Astrocyte of the spinal cord (primary cell): ENCODE data around the gene PNKD.

ENCODE experiments used
- DNase-seq: peaks from one replicate; pipeline ENCODE4 v3.0.0; 2011; ENCODE audit warnings: low read depth, low spot score
- H3K4me3 ChIP-seq: 2 replicates; pipeline ENCODE4 v1.5.1; 2011; ENCODE audit warnings: low read depth, mild to moderate bottlenecking, low read length, moderate library complexity
- CTCF ChIP-seq: IDR thresholded peaks from 2 replicates; pipeline ENCODE4 v1.5.1; 2012; ENCODE audit warnings: low read depth, mild to moderate bottlenecking, low read length, inconsistent platforms
- in situ Hi-C: cut with HindIII; loops from 2 replicates; pipeline ENCODE4 v1.10.0; 2017; ENCODE audit warnings: low sequenced_read_pairs

Gene PNKD

DNA sequence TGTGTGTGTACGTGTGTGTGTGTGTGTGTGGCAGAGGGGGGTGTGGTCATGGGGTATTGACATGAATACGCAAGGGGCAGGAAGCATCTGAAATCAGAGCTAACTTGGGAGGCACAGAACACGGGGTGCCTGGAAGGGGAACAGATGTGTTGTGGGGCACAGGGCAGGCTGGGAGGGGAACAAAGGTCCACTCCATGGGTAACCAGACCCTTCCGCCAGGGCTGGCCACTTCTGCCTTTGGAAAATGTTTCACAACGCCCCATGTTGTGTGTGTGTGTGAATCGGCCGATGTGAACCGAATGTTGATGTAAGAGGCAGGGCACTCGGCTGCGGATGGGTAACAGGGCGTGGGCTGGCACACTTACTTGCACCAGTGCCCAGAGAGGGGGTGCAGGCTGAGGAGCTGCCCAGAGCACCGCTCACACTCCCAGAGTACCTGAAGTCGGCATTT is 111.6 kb downstream of the PNKD start, which contains the start of gene SLC11A1:
SLC11A1 (plus strand) TSS at position 358 of the 451 bp plus-strand sequence. CDS start 96 bp downstream, outside the sequence.
- no peak for TF ChIP-seq CTCF
- in situ Hi-C loops: no loop called here
- no peak within 1 kb of the TSS for H3K4me3 ChIP-seq
- DNase-seq: no peak

DNA sequence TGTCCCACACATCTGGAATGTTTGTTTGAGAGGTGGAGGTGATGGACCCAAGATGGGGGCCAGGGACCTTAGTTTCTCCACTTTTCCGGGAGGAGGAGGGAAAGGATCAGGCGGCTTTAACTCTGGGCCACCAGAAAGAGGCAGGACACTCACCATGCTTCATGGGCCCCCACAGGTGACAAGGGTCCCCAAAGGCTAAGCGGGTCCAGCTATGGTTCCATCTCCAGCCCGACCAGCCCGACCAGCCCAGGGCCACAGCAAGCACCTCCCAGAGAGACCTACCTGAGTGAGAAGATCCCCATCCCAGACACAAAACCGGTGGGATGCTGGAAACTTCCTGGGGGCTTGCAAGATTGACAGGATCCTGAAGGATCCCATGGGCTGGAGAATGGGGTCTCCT is 112.5 kb downstream of the PNKD start:
- in situ Hi-C loops: no loop called here
- H3K4me3 ChIP-seq: no peak overlapping the region
- no peak for TF ChIP-seq CTCF
- DNase-seq: no peak

- DNase-seq: no peak
- H3K4me3 ChIP-seq: no peak overlapping the region
- in situ Hi-C loops: no loop called here
- TF ChIP-seq CTCF: no peak
Observed at GRCh38 chr2:218383892-218384519, 113.7 kb downstream of the PNKD start.

- TF ChIP-seq CTCF: no peak
- in situ Hi-C loops: no loop called here
- no peak overlapping the region for H3K4me3 ChIP-seq
- no peak for DNase-seq
Observed at GRCh38 chr2:218384975-218385374, 114.7 kb downstream of the PNKD start.

DNA sequence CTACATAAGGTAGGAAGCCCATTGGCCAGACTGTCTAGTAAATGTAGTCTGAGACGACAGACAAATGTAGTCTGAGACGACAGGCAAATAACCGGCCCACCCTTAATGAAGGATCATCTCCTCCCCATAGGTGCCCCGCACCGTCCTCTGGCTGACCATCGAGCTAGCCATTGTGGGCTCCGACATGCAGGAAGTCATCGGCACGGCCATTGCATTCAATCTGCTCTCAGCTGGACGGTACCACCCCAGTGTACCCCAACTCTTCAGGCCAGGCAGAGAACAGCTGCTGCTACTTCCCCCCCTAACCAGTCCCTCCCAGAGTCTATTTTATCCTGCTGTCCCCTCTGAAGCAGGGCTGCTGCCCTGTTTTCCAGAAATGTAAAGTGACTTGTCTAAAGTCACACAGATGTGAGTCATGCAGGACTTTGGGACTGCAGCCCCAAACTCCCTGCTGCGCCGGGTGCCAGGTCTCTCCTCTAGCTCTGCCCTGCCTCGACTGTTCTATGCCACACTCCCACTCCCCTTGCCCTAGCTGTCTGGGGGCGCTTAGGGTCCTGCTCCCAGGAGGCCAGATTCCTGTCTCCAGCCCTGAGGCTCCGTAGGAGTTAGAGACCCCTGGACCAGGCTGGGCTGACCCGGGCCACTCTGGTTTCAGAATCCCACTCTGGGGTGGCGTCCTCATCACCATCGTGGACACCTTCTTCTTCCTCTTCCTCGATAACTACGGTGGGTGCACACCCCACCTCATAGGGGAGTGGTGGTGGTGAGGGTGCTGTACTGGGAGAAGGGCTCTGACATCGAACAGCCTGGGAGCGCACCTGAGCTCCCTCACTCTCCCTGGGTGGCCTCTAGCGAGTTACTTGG is 116.4 kb downstream of the PNKD start:
- no peak for TF ChIP-seq CTCF
- in situ Hi-C loops: no loop called here
- H3K4me3 ChIP-seq: no peak overlapping the region
- no peak for DNase-seq

- in situ Hi-C loops: no loop called here
- no peak for TF ChIP-seq CTCF
- H3K4me3 ChIP-seq: peak overlapping the region; percentile 30
- peak; percentile 79 for DNase-seq
Observed at GRCh38 chr2:218387369-218388194, 117.3 kb downstream of the PNKD start.
